C1 segment of cervical spinal cord (tissue), 14 donors: ENCODE measurements around the gene CCDC186.
A peak's percentile ranks its signal among the peaks of the same experiment; 100 is the strongest.

Experiments
- DNase-seq, 14 donors: peaks; one replicate each; lab custom pipeline; 2025; lab: John Stamatoyannopoulos, UW

The CCDC186 gene

GRCh38 chr10:114110174-114110972, 63.6 kb downstream of the CCDC186 start:
- no peak for DNase-seq

GRCh38 chr10:114103284-114103683, 70.7 kb downstream of the CCDC186 start:
- peak in 4 of 14 donors; percentile 10 to 21 (median 17) for DNase-seq

- no peak for DNase-seq
Measured at GRCh38 chr10:114102256-114102655, 71.7 kb downstream of the CCDC186 start.

GRCh38 chr10:114100848-114101741, 72.9 kb downstream of the CCDC186 start:
- DNase-seq, result no peak

- no peak for DNase-seq
Measured at GRCh38 chr10:114096864-114097263, 77.1 kb downstream of the CCDC186 start.

GRCh38 chr10:114095559-114096337, 78.3 kb downstream of the CCDC186 start:
- DNase-seq, result no peak

- DNase-seq, result no peak
Measured at GRCh38 chr10:114094795-114095194, 79.2 kb downstream of the CCDC186 start.

GRCh38 chr10:114087655-114088054, 86.3 kb downstream of the CCDC186 start:
- no peak for DNase-seq

- DNase-seq, result no peak
Measured at GRCh38 chr10:114087255-114087654, 86.7 kb downstream of the CCDC186 start.

GRCh38 chr10:114084215-114084614, 89.8 kb downstream of the CCDC186 start:
- DNase-seq, result no peak

GRCh38 chr10:114083040-114083439, 91.0 kb downstream of the CCDC186 start:
- DNase-seq, result no peak

- no peak for DNase-seq
Measured at GRCh38 chr10:114081911-114082583, 92.0 kb downstream of the CCDC186 start.

- no peak for DNase-seq
Measured at GRCh38 chr10:114079421-114079820, 94.6 kb downstream of the CCDC186 start.

- DNase-seq, result no peak
Measured at GRCh38 chr10:114078346-114078745, 95.7 kb downstream of the CCDC186 start.

- no peak for DNase-seq
Measured at GRCh38 chr10:114077815-114078219, 96.2 kb downstream of the CCDC186 start.

- no peak for DNase-seq
Measured at GRCh38 chr10:114077347-114077746, 96.7 kb downstream of the CCDC186 start.

GRCh38 chr10:114075093-114075492, 98.9 kb downstream of the CCDC186 start:
- DNase-seq, result no peak

GRCh38 chr10:114073395-114074186, 100.4 kb downstream of the CCDC186 start:
- no peak for DNase-seq

- DNase-seq, result no peak
Measured at GRCh38 chr10:114071178-114071577, 102.8 kb downstream of the CCDC186 start.
